ENCODE data around the gene SPHK2.

The SPHK2 gene

DNA sequence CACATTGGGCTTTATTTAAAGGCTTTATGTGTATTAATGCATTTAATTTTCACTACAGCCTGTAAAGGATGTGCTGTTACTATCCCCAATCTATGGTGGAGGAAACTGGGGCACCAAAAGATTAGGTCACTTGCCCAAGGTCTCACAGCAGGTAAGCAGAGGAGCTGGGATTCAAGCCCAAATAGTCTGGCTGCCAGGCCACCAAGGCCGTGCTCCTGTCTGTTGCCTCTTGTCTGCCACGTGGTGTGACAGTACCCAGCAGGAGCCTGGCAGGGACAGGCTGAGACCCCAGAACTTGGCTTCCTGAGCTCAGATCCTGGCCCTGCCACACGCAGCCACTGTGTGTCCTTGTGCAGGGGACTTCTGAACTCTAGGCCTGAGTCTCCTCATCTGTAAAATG lies 49.0 kb downstream of the SPHK2 start:
- TF ChIP-seq, protein P1, sequence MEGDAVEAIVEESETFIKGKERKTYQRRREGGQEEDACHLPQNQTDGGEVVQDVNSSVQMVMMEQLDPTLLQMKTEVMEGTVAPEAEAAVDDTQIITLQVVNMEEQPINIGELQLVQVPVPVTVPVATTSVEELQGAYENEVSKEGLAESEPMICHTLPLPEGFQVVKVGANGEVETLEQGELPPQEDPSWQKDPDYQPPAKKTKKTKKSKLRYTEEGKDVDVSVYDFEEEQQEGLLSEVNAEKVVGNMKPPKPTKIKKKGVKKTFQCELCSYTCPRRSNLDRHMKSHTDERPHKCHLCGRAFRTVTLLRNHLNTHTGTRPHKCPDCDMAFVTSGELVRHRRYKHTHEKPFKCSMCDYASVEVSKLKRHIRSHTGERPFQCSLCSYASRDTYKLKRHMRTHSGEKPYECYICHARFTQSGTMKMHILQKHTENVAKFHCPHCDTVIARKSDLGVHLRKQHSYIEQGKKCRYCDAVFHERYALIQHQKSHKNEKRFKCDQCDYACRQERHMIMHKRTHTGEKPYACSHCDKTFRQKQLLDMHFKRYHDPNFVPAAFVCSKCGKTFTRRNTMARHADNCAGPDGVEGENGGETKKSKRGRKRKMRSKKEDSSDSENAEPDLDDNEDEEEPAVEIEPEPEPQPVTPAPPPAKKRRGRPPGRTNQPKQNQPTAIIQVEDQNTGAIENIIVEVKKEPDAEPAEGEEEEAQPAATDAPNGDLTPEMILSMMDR (IDR thresholded peaks at IDR 0.05; ENCODE audit: control insufficient read depth, insufficient read depth, low read depth, low read length, missing control alignments) = no peak
- no peak for DNase-seq (ENCODE audit: low read depth)
- H3K4me3 ChIP-seq (ENCODE audit: control insufficient read depth, low read depth, low read length) = no peak overlapping the region

DNA sequence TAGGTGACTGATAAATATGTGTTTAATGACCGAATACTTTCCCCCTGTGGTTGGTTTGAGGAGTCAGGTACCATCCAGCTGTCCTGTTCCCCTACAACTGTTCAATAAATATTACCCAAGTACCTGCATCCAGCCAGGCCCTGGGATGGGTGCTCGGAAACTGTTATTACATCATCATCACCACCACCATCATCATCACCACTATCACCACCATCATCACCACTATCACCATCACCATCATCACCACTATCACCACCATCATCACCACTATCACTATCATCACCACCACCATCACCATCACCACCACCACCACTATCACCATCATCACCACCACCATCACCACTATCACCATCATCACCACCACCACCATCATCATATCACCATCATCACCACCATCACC lies 49.5 kb downstream of the SPHK2 start:
- TF ChIP-seq, protein P1 (IDR thresholded peaks at IDR 0.05; ENCODE audit: control insufficient read depth, insufficient read depth, low read depth, low read length, missing control alignments) = no peak
- H3K4me3 ChIP-seq (ENCODE audit: control insufficient read depth, low read depth, low read length) = no peak overlapping the region
- DNase-seq (ENCODE audit: low read depth) = no peak

DNA sequence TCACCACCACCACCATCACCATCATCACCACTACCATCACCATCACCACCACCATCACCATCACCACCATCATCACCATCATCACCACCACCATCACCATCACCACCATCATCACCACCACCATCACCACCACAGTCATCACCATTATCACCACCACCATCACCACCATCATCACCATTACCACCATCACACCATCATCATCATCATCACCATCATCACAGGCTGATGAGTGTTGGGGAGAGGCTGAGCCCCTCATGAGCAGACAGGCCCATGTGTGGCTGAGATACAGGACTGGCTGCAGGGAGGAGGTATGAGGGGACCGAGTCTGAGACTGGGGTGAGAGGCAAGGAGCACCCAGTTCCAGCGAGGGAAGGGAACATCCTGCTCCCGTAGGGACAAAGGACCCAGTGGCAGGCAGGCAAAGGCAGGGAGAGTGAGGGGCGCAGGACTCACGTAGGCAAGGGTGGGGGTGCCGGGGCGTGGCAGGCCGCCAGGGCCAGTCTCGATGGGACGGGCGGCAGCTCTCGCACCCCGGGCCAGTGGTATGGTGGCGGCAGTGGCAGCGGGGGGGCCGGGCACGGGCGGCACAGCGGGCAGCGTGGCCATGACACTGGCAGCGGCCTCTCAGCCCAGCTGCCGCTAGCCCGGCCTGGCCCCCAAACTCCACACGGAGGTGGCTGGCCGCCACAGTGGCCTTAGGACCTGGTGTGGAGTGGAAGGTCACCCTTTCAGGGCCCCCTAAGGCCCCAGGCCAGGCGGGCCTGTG lies 50.8 kb downstream of the SPHK2 start:
- TF ChIP-seq, protein P1 (IDR thresholded peaks at IDR 0.05; ENCODE audit: control insufficient read depth, insufficient read depth, low read depth, low read length, missing control alignments) = no peak
- H3K4me3 ChIP-seq (ENCODE audit: control insufficient read depth, low read depth, low read length) = no peak overlapping the region
- no peak for DNase-seq (ENCODE audit: low read depth)

DNA sequence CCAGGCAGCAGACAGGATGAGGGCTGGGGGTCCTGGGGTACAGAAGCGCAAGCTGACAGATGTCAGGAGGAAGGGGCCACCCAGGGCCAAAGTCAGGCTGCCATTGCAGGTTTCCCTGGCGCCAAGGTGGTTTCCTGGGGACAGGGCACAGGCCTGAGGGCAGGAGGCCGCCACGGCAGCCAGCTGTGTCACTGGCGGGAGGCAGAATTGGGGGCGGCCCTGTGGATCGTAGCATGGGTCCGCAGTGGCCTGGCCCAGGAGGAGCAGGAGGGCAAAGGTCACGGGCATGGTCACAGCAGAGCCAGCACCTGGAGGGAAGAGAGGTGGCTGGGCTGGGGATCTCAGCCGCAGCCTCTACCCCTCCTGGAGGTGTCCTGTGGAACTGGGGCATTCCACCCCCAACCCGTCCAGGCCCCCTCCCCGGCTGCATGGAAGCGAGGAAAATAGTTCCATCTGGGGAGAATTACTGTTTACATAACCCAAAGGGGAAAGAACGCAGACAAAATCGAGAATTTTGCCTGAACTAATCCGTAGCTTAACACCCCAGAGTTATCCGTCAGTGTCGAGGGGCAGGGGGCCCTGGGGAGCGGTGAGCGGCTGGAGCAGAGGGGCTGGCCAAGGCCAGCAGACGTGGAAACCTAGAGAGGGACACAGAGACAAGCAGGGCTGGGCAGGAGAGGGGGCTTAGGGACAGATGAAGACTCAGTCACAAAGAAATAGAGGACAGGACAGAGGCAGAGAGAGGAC lies 51.6 kb downstream of the SPHK2 start:
- no peak for DNase-seq (ENCODE audit: low read depth)
- no peak overlapping the region for H3K4me3 ChIP-seq (ENCODE audit: control insufficient read depth, low read depth, low read length)
- TF ChIP-seq, protein P1 (IDR thresholded peaks at IDR 0.05; ENCODE audit: control insufficient read depth, insufficient read depth, low read depth, low read length, missing control alignments) = no peak

DNA sequence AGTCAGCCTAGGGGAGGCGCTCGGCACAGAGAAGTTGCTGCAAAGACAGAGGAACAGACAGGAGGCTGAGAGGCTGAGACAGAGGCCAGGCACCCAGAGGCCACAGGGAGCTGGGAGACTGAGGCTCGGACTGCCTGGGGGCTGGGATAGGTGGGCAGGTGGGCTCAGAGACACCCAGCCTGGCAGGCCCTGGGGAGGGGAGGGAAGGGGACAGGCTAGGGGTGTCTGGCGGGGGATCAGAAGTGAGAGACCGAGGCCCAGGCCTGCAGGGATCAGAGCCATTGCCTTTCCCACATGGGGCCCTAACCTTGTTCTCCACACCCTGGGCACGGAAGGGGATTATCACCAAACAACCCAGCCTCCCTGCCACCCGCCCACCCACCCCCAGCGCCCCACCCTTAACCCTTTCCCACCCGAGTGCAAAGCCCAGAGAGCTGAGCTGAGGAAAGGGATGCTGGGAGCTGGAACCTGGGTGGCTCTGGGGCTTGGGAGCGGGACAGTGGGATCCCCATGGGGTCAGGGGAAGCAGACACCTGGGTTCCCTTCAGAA lies 52.2 kb downstream of the SPHK2 start:
- TF ChIP-seq, protein P1 (IDR thresholded peaks at IDR 0.05; ENCODE audit: control insufficient read depth, insufficient read depth, low read depth, low read length, missing control alignments) = no peak
- no peak for DNase-seq (ENCODE audit: low read depth)
- H3K4me3 ChIP-seq (ENCODE audit: control insufficient read depth, low read depth, low read length) = no peak overlapping the region

DNA sequence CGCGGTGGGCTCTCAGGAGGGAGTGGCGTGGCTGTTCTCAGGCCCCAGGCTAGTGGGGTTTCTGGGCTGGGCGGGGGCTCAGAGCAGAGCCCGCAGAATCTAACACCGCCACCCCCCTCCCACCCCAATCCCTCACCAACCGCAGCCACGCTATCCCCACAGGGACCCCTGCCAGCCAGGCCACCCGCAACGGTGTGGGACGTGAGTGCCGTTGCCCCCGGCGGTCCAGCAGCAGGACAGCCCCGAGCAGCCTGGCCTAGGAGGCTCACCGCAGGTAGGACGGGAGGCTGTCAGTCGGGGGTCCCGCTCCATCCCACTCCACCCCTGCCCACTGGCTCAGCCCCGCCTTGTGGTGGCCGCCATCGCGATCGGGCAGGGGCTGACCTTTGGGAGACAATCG lies 53.7 kb downstream of the SPHK2 start, which contains the start of gene NTN5:
Gene NTN5 (minus strand): TSS at position 24 of the 400 bp plus-strand sequence. CDS start 2,031 bp downstream, outside the sequence.
- TF ChIP-seq, protein P1 (IDR thresholded peaks at IDR 0.05; ENCODE audit: control insufficient read depth, insufficient read depth, low read depth, low read length, missing control alignments) = no peak
- no peak within 1 kb of the TSS for H3K4me3 ChIP-seq (ENCODE audit: control insufficient read depth, low read depth, low read length)
- DNase-seq (ENCODE audit: low read depth) = no peak

All from AG09309 (cell line).